K562 (cell line): Measurements from ENCODE around the gene COX7A2.

Experiments used
- CBFB ChIP-seq: sonication (generic); formaldehyde crosslinking; IDR thresholded peaks from 2 replicates; pipeline ENCODE4 v1.4.0; 2020; ENCODE audit warnings: mild to moderate bottlenecking, missing genetic modification reagents
- CTCF ChIP-seq, 3 experiments: IDR thresholded peaks in 2 of 3; conservative IDR thresholded peaks in 1 of 3; 2 replicates each; pipeline ENCODE4 v1.5.1; 2011 to 2012; ENCODE audit warnings: low read length in 3 of 3, mild to moderate bottlenecking in 3 of 3, control low read depth in 2 of 3, improper control_type of control experiment in 1 of 3, inconsistent platforms in 1 of 3, low read depth in 1 of 3, mixed read lengths in 1 of 3, moderate library complexity in 1 of 3; ENCODE audit not compliant: insufficient read depth in 2 of 3
- DNMT1 ChIP-seq: fragments of 450-650 bp; IDR thresholded peaks from 2 replicates; pipeline ENCODE4 v1.6.1; 2016; ENCODE audit warnings: antibody characterized with exemption, mild to moderate bottlenecking
- ERF ChIP-seq: fragments of 450-650 bp; formaldehyde crosslinking; IDR thresholded peaks from 2 replicates; pipeline ENCODE4 v1.4.0; 2020; ENCODE audit warnings: mild to moderate bottlenecking, mixed read lengths
- KLF16 ChIP-seq: IDR thresholded peaks from 2 replicates; pipeline ENCODE4 v1.6.1; 2016; ENCODE audit warnings: antibody characterized with exemption
- NCOR1 ChIP-seq: fragments of 450-650 bp; IDR thresholded peaks from 2 replicates; pipeline ENCODE4 v1.6.1; 2016; ENCODE audit warnings: mild to moderate bottlenecking, moderate library complexity
- POLR2A ChIP-seq: fragments of 450-650 bp; conservative IDR thresholded peaks from 2 replicates; pipeline ENCODE4 v1.6.1; 2016
- RFX5 ChIP-seq: IDR thresholded peaks from 2 replicates; pipeline ENCODE4 v1.6.1; 2011; ENCODE audit warnings: low read depth, mild to moderate bottlenecking, improper control_type of control experiment, low read length
- ZNF324 ChIP-seq: fragments of 250-450 bp; sonication (Bioruptor Pico); IDR thresholded peaks from 2 replicates; pipeline ENCODE4 v1.4.0; 2020; ENCODE audit warnings: mild to moderate bottlenecking
- ZNF431 ChIP-seq: sonication (generic); formaldehyde crosslinking; IDR thresholded peaks from 2 replicates; pipeline ENCODE4 v1.8.0; 2022; ENCODE audit warnings: mild to moderate bottlenecking, missing genetic modification reagents
- TF ChIP-seq, protein P1 (sequence below): fragments of 250-450 bp; sonication (Bioruptor Pico); IDR thresholded peaks from 2 replicates; pipeline ENCODE4 v1.8.0; 2021; ENCODE audit warnings: moderate library complexity, mild to moderate bottlenecking, inconsistent platforms
- TF ChIP-seq, protein P2 (sequence below): fragments of 450-650 bp; formaldehyde crosslinking; IDR thresholded peaks from 2 replicates; pipeline ENCODE4 v1.4.0; 2022; ENCODE audit warnings: missing genetic modification characterization
- TF ChIP-seq, protein P3 (sequence below), 2 experiments: IDR thresholded peaks; 2 replicates each; pipeline ENCODE4 v1.6.1; 2011; ENCODE audit warnings: borderline replicate concordance in 1 of 2, control low read depth in 1 of 2, low read depth in 1 of 2, low read length in 1 of 2, mild to moderate bottlenecking in 1 of 2, mixed read lengths in 1 of 2, moderate library complexity in 1 of 2; ENCODE audit not compliant: insufficient read depth in 1 of 2, insufficient read length in 1 of 2, poor library complexity in 1 of 2, severe bottlenecking in 1 of 2; ENCODE audit errors: extremely low read depth in 1 of 2

DNA sequence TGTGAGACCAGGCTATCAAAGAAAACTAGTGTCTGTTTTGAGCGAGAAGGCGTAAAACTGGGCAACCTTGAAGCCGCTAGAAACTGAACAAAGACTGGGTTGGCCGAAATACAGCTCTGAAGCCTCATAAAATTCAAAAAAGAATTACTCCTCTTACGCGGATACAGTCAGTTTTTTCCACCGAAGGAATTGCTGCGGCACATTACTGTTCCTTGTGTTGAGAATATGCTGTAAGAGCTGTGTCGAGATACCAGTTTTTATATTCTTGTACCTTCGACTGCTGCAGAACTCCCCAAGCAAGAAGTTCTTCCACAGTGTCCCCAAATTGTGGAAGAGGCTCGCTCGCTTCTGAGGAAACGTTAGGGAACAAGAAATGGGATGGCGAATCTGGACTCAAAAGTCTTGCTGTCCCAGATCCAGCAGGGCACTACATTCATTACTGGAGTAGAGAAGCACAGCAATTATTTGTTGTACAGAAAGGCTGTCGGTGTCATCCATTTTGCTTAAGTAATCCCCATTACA is 523 bp upstream of the COX7A2 start:
- TF ChIP-seq ZNF431 (CRISPR knock-in tag) (no peak), CBFB (no peak), CTCF (IDR thresholded peaks at IDR 0.05 in 2 of 3, conservative IDR thresholded peaks at IDR 0.05 in 1 of 3; ENCODE audit: insufficient read depth in 2 of 3, low read depth in 1 of 3, low read length in 3 of 3) (no peak), POLR2A (no peak), RFX5 (no peak), ERF (CRISPR knock-in tag) (no peak), NCOR1 (no peak), ZNF324 (CRISPR knock-in tag) (no peak), KLF16 (no peak), DNMT1 (no peak)
- TF ChIP-seq, protein P1, sequence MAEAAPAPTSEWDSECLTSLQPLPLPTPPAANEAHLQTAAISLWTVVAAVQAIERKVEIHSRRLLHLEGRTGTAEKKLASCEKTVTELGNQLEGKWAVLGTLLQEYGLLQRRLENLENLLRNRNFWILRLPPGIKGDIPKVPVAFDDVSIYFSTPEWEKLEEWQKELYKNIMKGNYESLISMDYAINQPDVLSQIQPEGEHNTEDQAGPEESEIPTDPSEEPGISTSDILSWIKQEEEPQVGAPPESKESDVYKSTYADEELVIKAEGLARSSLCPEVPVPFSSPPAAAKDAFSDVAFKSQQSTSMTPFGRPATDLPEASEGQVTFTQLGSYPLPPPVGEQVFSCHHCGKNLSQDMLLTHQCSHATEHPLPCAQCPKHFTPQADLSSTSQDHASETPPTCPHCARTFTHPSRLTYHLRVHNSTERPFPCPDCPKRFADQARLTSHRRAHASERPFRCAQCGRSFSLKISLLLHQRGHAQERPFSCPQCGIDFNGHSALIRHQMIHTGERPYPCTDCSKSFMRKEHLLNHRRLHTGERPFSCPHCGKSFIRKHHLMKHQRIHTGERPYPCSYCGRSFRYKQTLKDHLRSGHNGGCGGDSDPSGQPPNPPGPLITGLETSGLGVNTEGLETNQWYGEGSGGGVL (CRISPR knock-in tag), result no peak
- TF ChIP-seq, protein P2, sequence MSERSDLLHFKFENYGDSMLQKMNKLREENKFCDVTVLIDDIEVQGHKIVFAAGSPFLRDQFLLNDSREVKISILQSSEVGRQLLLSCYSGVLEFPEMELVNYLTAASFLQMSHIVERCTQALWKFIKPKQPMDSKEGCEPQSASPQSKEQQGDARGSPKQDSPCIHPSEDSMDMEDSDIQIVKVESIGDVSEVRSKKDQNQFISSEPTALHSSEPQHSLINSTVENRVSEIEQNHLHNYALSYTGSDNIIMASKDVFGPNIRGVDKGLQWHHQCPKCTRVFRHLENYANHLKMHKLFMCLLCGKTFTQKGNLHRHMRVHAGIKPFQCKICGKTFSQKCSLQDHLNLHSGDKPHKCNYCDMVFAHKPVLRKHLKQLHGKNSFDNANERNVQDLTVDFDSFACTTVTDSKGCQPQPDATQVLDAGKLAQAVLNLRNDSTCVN (CRISPR knock-in tag), result no peak
- TF ChIP-seq, protein P3, sequence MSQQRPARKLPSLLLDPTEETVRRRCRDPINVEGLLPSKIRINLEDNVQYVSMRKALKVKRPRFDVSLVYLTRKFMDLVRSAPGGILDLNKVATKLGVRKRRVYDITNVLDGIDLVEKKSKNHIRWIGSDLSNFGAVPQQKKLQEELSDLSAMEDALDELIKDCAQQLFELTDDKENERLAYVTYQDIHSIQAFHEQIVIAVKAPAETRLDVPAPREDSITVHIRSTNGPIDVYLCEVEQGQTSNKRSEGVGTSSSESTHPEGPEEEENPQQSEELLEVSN (IDR thresholded peaks at IDR 0.05; ENCODE audit: borderline replicate concordance in 1 of 2, extremely low read depth in 1 of 2, insufficient read depth in 1 of 2, insufficient read length in 1 of 2, low read depth in 1 of 2, low read length in 1 of 2, poor library complexity in 1 of 2, severe bottlenecking in 1 of 2), result no peak
